GM18511 (cell line): ENCODE measurements around the gene PDZRN3.
"Not testable (repeated sequence)": the region's sequence is repeated elsewhere in the genome, so short reads cannot be mapped to it uniquely, and the experiment has no call there.

ENCODE experiments used
- ATAC-seq: cut with Tn5 transposase; IDR thresholded peaks from one replicate; pipeline ENCODE4 v1.9.1; 2021; ENCODE audit warnings: mild to moderate bottlenecking, moderate library complexity; ENCODE audit not compliant: unreplicated experiment

Gene PDZRN3

DNA sequence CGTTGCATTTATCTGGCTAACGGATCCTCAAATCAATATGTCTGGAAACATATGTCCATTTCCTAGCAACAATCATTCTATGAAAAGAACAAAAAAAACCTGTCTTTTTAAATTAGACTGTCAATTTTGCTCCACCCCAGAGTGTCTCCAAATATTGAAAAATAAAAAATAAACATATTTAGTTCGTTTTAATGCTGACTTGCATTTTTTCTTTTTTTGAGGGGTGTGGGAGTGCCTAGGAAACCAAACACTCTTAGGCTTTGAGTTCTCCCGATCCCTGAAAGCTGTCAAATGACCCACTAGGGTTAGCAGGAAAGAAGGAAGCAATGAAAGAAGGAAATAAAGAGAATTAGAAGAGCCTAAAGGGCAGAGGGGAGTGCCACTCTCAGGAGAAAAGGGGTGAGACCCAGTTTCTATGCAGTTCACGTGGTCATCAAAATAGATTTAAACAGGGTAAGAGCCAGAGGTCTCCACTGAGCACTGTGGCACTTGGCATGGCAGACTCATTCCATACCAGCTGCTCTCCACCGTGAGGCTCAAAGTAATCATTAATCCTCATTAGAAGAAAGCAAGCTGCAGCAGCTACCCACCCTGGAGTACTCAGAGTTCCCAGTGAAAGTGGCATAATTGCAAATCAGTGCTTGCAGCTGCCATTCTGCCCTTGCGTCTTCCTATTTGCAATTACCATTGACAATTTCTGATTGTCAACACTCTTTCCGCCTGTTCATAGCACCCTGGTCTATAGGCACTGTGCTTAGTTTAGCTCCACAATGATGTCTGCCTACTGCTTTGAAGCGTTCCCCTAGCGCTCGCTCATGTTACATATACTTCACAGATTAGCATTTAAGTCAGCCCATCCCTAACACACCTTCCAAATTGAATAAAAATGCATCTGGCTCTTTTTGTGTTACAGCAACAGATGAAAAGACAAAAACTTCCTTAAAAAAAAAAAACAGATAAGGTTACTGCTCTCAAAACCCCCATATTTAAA, 32.3 kb downstream of the PDZRN3 start:
- ATAC-seq, result no peak

DNA sequence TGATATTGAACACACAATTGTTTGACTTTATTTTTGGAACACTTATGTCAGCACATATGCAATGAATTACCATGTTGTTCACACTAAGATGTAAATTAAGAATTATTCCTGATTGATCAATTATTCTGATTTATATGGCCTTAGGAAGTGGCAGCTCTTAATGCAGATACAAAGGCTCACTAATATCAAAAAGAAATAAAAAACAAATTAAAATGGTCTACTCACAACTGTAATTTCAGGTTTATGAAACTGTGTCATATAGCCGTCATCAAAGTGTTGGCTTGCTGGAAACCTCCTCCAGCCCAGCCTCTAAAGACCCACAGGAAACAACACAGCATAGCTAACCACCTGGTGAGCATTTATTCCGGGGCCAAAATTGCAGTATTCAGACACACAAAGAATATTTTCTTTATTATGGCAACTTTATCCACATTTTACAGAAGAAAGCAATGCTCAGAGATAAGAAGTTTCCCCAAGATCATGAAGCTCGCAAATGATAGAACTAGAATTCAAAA, 33.4 kb downstream of the PDZRN3 start:
- ATAC-seq, result no peak

GRCh38 chr3:73586628-73587027, 38.1 kb downstream of the PDZRN3 start:
- no peak for ATAC-seq

- ATAC-seq, result no peak
Measured at GRCh38 chr3:73586190-73586589, 38.6 kb downstream of the PDZRN3 start.

DNA sequence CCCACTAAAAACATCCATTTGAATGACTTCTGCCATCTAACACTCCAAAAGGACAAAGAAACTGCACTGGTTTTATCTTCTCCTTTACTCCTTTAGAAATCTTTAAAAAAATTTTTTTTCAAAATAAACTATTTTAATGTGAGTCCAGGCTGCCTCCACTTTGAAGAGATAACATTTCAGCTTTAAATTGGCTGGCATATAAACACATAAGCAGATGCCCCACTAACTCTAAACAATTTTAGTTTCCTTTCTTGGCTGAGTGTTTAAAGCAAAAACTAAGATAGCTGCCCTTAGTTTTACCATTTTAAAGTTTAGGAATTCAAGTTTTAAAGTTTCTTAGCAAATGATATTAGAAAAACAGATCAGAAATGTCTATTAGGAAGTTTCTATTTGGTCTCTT, 39.9 kb downstream of the PDZRN3 start:
- no peak for ATAC-seq

GRCh38 chr3:73582535-73582934, 42.2 kb downstream of the PDZRN3 start:
- ATAC-seq, result no peak

- no peak for ATAC-seq
Measured at GRCh38 chr3:73581134-73581846, 43.5 kb downstream of the PDZRN3 start.

- ATAC-seq, result no peak
Measured at GRCh38 chr3:73580343-73580742, 44.4 kb downstream of the PDZRN3 start.

GRCh38 chr3:73577704-73578103, 47.0 kb downstream of the PDZRN3 start:
- ATAC-seq, result no peak

GRCh38 chr3:73576999-73577461, 47.7 kb downstream of the PDZRN3 start:
- ATAC-seq, result no peak

DNA sequence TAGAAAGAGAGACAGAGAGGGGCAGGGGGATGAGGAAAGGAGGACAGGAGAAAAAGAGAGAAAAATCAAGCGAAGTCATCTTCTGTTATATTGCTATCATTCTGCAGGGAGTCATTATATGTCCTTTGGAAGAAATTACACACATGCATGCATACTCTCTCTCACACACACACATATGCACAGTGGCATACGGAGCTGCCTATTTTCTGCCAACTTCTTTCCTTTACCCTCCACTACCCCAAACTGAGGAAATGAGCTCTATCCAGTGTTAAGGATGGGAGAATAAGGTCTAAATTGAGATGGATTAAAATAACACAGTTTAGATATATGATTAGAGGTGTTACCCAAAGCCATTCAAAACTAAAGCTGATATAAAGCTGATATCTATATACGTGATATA, 48.8 kb downstream of the PDZRN3 start:
- no peak for ATAC-seq

DNA sequence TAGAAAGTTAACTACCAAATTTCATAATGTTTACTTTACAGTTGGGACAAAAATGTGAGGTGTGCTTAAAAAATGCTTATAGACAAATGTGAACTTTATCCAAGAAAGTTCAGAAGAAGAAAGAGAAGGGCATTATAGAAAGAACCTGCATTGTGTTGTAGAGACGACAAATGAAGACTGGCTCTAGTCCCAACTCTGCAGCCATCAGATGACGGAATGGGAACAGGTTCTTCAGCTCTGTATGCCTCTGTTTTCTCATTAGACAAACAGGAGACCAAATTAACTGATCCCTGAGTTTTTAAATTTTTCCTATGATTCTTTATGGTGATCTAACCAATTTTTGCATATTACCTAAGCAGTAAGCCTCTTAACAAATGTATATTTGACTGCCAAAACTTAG, 49.2 kb downstream of the PDZRN3 start:
- ATAC-seq, result no peak

GRCh38 chr3:73573204-73573603, 51.5 kb downstream of the PDZRN3 start:
- ATAC-seq, result no peak

DNA sequence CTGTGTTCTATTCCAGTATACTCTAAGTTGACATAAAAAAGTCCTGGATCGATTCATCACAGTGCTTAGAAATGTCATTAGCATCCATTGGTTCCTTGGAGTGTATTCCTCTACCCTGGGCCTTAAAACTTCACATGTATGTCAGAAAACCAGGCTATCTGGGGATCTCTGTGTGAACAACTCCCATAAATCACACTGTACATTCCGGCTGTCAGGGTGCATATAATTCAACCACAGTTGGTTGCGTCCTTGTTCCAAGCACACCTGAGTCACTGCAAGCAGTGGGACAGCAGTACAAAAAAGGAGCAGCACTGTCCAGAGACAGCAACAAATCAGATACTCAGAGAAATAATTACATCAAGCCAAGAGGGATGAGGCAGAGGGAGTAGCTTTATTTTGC, 52.4 kb downstream of the PDZRN3 start:
- ATAC-seq, result no peak

- ATAC-seq, result no peak
Measured at GRCh38 chr3:73571238-73571794, 53.4 kb downstream of the PDZRN3 start.

GRCh38 chr3:73569246-73569760, 55.4 kb downstream of the PDZRN3 start:
- no peak for ATAC-seq

DNA sequence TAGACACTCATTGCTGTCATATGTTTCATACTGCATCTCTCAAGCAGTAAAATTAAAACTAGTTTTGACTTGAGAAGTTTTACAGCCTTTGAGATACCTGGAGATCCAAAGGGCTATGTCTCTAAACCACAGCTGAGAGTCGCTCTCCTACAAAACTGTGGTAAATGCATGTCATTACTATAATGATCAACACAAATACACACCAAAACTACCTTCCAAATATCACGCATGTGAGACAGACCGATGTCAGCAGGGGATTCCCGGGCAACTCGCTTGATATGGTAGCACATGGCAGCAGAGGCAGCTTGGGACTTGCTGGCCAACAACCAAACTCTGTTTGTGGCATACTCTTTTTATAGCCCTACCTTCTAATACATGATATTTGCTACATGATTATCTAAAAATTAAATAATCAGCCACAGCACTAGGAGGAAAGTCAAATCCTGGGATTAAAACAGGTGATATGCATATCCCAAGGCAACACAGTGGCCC, 56.3 kb downstream of the PDZRN3 start:
- no peak for ATAC-seq

GRCh38 chr3:73565374-73565773, 59.4 kb downstream of the PDZRN3 start:
- not testable (repeated sequence) for ATAC-seq

DNA sequence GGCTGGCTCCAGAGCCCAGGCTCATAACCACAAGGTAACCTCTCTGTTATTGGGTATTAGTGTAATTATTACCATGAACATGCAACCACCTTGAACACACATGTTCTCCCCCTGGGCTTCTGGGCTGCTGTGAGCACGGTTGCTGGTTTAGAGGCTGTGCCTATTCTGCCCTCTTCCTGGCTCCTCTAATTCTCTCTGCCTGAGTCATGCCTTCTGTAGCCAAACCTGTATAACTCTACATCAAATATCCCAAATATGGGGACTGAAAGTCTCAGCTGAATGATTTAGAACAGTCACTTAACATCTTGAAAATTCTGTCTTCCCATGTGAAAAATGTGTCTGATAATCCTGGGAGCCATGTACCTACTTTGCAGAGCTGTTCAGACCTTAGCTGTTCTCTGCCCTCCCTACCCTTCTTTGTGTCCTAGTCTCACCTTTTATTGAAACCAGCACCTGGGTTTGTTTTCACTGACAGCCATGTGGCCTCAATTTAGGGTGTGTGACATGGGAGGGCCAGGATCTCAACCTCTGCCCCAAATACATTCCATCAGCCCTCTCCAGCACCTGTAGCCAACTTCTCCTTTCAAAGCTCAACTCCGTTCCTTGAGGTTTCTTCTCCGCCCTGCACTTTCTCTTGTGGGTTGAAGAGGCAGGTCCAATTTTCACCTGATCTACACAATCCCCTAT, 60.7 kb downstream of the PDZRN3 start:
- no peak for ATAC-seq

- ATAC-seq, result no peak
Measured at GRCh38 chr3:73561494-73561893, 63.2 kb downstream of the PDZRN3 start.
